GM19328 (cell line): ENCODE measurements around the gene STEAP4.
"Not testable (repeated sequence)": the region's sequence is repeated elsewhere in the genome, so short reads cannot be mapped to it uniquely, and the experiment has no call there.

Experiments used
- ATAC-seq: cut with Tn5 transposase; IDR thresholded peaks from one replicate; pipeline ENCODE4 v1.9.1; 2021; ENCODE audit warnings: mild to moderate bottlenecking, moderate library complexity; ENCODE audit not compliant: unreplicated experiment

The STEAP4 gene

GRCh38 chr7:88274856-88275255 is 31.8 kb downstream of the STEAP4 start:
- not testable (repeated sequence) for ATAC-seq

- ATAC-seq: no peak
Measured at GRCh38 chr7:88269586-88269985, 37.1 kb downstream of the STEAP4 start.

GRCh38 chr7:88268858-88269257 is 37.8 kb downstream of the STEAP4 start:
- no peak for ATAC-seq

- no peak for ATAC-seq
Measured at GRCh38 chr7:88268051-88268450, 38.6 kb downstream of the STEAP4 start.

- ATAC-seq: no peak
Measured at GRCh38 chr7:88267421-88267820, 39.3 kb downstream of the STEAP4 start.

GRCh38 chr7:88264987-88265386 is 41.7 kb downstream of the STEAP4 start:
- not testable (repeated sequence) for ATAC-seq

GRCh38 chr7:88262562-88262961 is 44.1 kb downstream of the STEAP4 start:
- ATAC-seq: no peak

- ATAC-seq: no peak
Measured at GRCh38 chr7:88260719-88261118, 46.0 kb downstream of the STEAP4 start.

- ATAC-seq: no peak
Measured at GRCh38 chr7:88259656-88260380, 46.9 kb downstream of the STEAP4 start.

GRCh38 chr7:88258296-88258695 is 48.4 kb downstream of the STEAP4 start:
- ATAC-seq: not testable (repeated sequence)

- ATAC-seq: no peak
Measured at GRCh38 chr7:88256906-88257305, 49.8 kb downstream of the STEAP4 start.

- ATAC-seq: no peak
Measured at GRCh38 chr7:88254721-88255424, 51.8 kb downstream of the STEAP4 start.

GRCh38 chr7:88253640-88254039 is 53.1 kb downstream of the STEAP4 start:
- no peak for ATAC-seq

- no peak for ATAC-seq
Measured at GRCh38 chr7:88244258-88244657, 62.4 kb downstream of the STEAP4 start.

- ATAC-seq: no peak
Measured at GRCh38 chr7:88243345-88243909, 63.3 kb downstream of the STEAP4 start.

- ATAC-seq: no peak
Measured at GRCh38 chr7:88239852-88240251, 66.8 kb downstream of the STEAP4 start.

- ATAC-seq: no peak
Measured at GRCh38 chr7:88233828-88234227, 72.9 kb downstream of the STEAP4 start.

- no peak for ATAC-seq
Measured at GRCh38 chr7:88230646-88231045, 76.0 kb downstream of the STEAP4 start.

GRCh38 chr7:88229302-88229995 is 77.2 kb downstream of the STEAP4 start:
- no peak for ATAC-seq

- no peak for ATAC-seq
Measured at GRCh38 chr7:88226886-88227516, 79.7 kb downstream of the STEAP4 start.

- ATAC-seq: no peak
Measured at GRCh38 chr7:88226201-88226600, 80.5 kb downstream of the STEAP4 start.
